Thoracic aorta (tissue), 2 donors: ENCODE data around the gene LRCH1. TPM values are rescaled to one million over a fixed set of nuclear protein-coding genes. Genes with fewer than 3 reads are reported as not detected.

Source experiments
- ATAC-seq: fragments of 150-250 bp; one replicate; pipeline ENCODE4 v1.8.0; 2017; ENCODE audit warnings: low read depth; ENCODE audit not compliant: insufficient number of reproducible peaks, low FRiP score
- DNase-seq: peaks from one replicate; pipeline ENCODE4 v3.0.0-alpha.2; 2020; ENCODE audit warnings: low spot score
- H3K27ac ChIP-seq, 2 donors: fragments of 200-600 bp; sonication (generic); 1 replicate in 1 of 2; 2 replicates in 1 of 2; pipeline ENCODE4 v1.5.1; 2016; ENCODE audit warnings: mild to moderate bottlenecking in 2 of 2, moderate library complexity in 2 of 2
- H3K27me3 ChIP-seq: fragments of 200-600 bp; sonication (generic); replicated peaks from 2 replicates; pipeline ENCODE4 v1.6.0; 2016; ENCODE audit warnings: mild to moderate bottlenecking; ENCODE audit not compliant: insufficient read depth
- H3K36me3 ChIP-seq: fragments of 200-600 bp; sonication (generic); one replicate; pipeline ENCODE4 v1.5.1; 2016
- H3K4me1 ChIP-seq, 2 donors: fragments of 200-600 bp; sonication (generic); 1 replicate in 1 of 2; 2 replicates in 1 of 2; pipeline versions ENCODE4 v1.5.1 to v1.6.0; 2016; ENCODE audit warnings: low read depth in 2 of 2, mild to moderate bottlenecking in 1 of 2; ENCODE audit not compliant: control insufficient read depth in 1 of 2
- H3K4me3 ChIP-seq: fragments of 200-600 bp; sonication (generic); 2 replicates; pipeline ENCODE4 v1.5.1; 2016; ENCODE audit warnings: mild to moderate bottlenecking
- H3K9me3 ChIP-seq: fragments of 200-600 bp; sonication (generic); 2 replicates; pipeline ENCODE4 v1.5.1; 2016
- CTCF ChIP-seq: fragments of 200-600 bp; sonication (generic); IDR thresholded peaks from one replicate; pipeline ENCODE4 v1.5.1; 2019; ENCODE audit warnings: antibody characterized with exemption
- total RNA-seq, 2 donors: library from RNA; depleted of rRNA; stranded (reverse); fragments of >200 nt; gene quantifications; one replicate each; pipeline versions ENCODE4 v1.1.0 to v1.2.3, GENCODE V29; 2016

LRCH1 gene
- total RNA-seq, 2 donors from 2014 or later = 29.4 to 38.9 TPM

GRCh38 chr13:46569456-46569855 lies 16.5 kb downstream of the LRCH1 start:
- Histone ChIP-seq H3K4me3 (no peak overlapping the region), H3K36me3 (no peaks in the 10 kb centered on the region), H3K27ac (peak overlapping the region in 1 of 2 donors; percentile 4), H3K9me3 (no peaks in the 10 kb centered on the region), H3K4me1 (peaks cover 19 to 62% of the 10 kb centered on the region in 2 donors), H3K27me3 (no peaks in the 10 kb centered on the region)
- DNase-seq (no peak), ATAC-seq (no peak)
- TF ChIP-seq CTCF = no peak

GRCh38 chr13:46570273-46570672 lies 17.3 kb downstream of the LRCH1 start:
- peaks cover 23 to 62% of the 10 kb centered on the region in 2 donors for H3K4me1 ChIP-seq
- H3K9me3 ChIP-seq = no peaks in the 10 kb centered on the region
- H3K27ac ChIP-seq = peak overlapping the region in 1 of 2 donors; percentile 66
- TF ChIP-seq CTCF = no peak
- no peak overlapping the region for H3K4me3 ChIP-seq
- no peaks in the 10 kb centered on the region for H3K36me3 ChIP-seq
- ATAC-seq (no peak), DNase-seq (no peak)
- no peaks in the 10 kb centered on the region for H3K27me3 ChIP-seq

GRCh38 chr13:46571189-46571908 lies 18.4 kb downstream of the LRCH1 start:
- Histone ChIP-seq H3K9me3 (no peaks in the 10 kb centered on the region), H3K27me3 (no peaks in the 10 kb centered on the region), H3K4me1 (peaks cover 24 to 62% of the 10 kb centered on the region in 2 donors), H3K36me3 (no peaks in the 10 kb centered on the region), H3K27ac (peak overlapping the region; percentile 62 to 66), H3K4me3 (peak overlapping the region; percentile 17)
- DNase-seq (no peak), ATAC-seq (peak; percentile 81)
- TF ChIP-seq CTCF = no peak

GRCh38 chr13:46571909-46572595 lies 19.1 kb downstream of the LRCH1 start:
- TF ChIP-seq CTCF = no peak
- H3K27me3 ChIP-seq = no peaks in the 10 kb centered on the region
- no peaks in the 10 kb centered on the region for H3K36me3 ChIP-seq
- H3K9me3 ChIP-seq = no peaks in the 10 kb centered on the region
- no peak overlapping the region for H3K4me3 ChIP-seq
- DNase-seq (no peak), ATAC-seq (no peak)
- peak overlapping the region; percentile 62 to 66 for H3K27ac ChIP-seq
- peaks cover 31 to 65% of the 10 kb centered on the region in 2 donors for H3K4me1 ChIP-seq

- Histone ChIP-seq H3K9me3 (no peaks in the 10 kb centered on the region), H3K4me3 (no peak overlapping the region), H3K27me3 (no peaks in the 10 kb centered on the region), H3K36me3 (no peaks in the 10 kb centered on the region), H3K4me1 (peaks cover 36 to 71% of the 10 kb centered on the region in 2 donors), H3K27ac (no peak overlapping the region)
- no peak for ATAC-seq
- no peak for TF ChIP-seq CTCF
- no peak for DNase-seq
These were observed 19.9 kb downstream of the LRCH1 start for GRCh38 chr13:46572752-46573431.
